HG03025 (cell line): ENCODE data around the gene SNRPF.

ENCODE experiments used
- ATAC-seq: cut with Tn5 transposase; IDR thresholded peaks from one replicate; pipeline ENCODE4 v1.9.1; 2021; ENCODE audit warnings: mild to moderate bottlenecking, moderate library complexity; ENCODE audit not compliant: unreplicated experiment, low FRiP score

SNRPF gene

GRCh38 chr12:95857799-95858198, 953 bp upstream of the SNRPF start:
- ATAC-seq = no peak

GRCh38 chr12:95859344-95859816, 628 bp downstream of the SNRPF start:
- peak; percentile 7 for ATAC-seq

GRCh38 chr12:95859947-95860850, 1.4 kb downstream of the SNRPF start:
- no peak for ATAC-seq

GRCh38 chr12:95862038-95862437, 3.3 kb downstream of the SNRPF start:
- no peak for ATAC-seq

- ATAC-seq = no peak
Measured at GRCh38 chr12:95863337-95863736, 4.6 kb downstream of the SNRPF start.

GRCh38 chr12:95870897-95871296, 12.1 kb downstream of the SNRPF start:
- no peak for ATAC-seq

GRCh38 chr12:95874452-95874851, 15.7 kb downstream of the SNRPF start:
- ATAC-seq = no peak

GRCh38 chr12:95877622-95878021, 18.9 kb downstream of the SNRPF start:
- no peak for ATAC-seq

- no peak for ATAC-seq
Measured at GRCh38 chr12:95880895-95881294, 22.1 kb downstream of the SNRPF start.

- ATAC-seq = no peak
Measured at GRCh38 chr12:95881331-95881955, 22.7 kb downstream of the SNRPF start.

- ATAC-seq = no peak
Measured at GRCh38 chr12:95882080-95882479, 23.3 kb downstream of the SNRPF start.

GRCh38 chr12:95882873-95883272, 24.1 kb downstream of the SNRPF start:
- ATAC-seq = no peak

- ATAC-seq = no peak
Measured at GRCh38 chr12:95884998-95885397, 26.2 kb downstream of the SNRPF start.

GRCh38 chr12:95887311-95887710, 28.6 kb downstream of the SNRPF start:
- ATAC-seq = no peak

GRCh38 chr12:95890958-95891357, 32.2 kb downstream of the SNRPF start:
- ATAC-seq = no peak

GRCh38 chr12:95896846-95897245, 38.1 kb downstream of the SNRPF start:
- no peak for ATAC-seq

- no peak for ATAC-seq
Measured at GRCh38 chr12:95898081-95898480, 39.3 kb downstream of the SNRPF start.

- ATAC-seq = no peak
Measured at GRCh38 chr12:95908573-95908972, 49.8 kb downstream of the SNRPF start.

- ATAC-seq = no peak
Measured at GRCh38 chr12:95909871-95910270, 51.1 kb downstream of the SNRPF start.
